ENCODE data around the gene APLP2.

- TF ChIP-seq POLR2A (IDR thresholded peaks at IDR 0.05), result no peak
- TF ChIP-seq, protein P1, sequence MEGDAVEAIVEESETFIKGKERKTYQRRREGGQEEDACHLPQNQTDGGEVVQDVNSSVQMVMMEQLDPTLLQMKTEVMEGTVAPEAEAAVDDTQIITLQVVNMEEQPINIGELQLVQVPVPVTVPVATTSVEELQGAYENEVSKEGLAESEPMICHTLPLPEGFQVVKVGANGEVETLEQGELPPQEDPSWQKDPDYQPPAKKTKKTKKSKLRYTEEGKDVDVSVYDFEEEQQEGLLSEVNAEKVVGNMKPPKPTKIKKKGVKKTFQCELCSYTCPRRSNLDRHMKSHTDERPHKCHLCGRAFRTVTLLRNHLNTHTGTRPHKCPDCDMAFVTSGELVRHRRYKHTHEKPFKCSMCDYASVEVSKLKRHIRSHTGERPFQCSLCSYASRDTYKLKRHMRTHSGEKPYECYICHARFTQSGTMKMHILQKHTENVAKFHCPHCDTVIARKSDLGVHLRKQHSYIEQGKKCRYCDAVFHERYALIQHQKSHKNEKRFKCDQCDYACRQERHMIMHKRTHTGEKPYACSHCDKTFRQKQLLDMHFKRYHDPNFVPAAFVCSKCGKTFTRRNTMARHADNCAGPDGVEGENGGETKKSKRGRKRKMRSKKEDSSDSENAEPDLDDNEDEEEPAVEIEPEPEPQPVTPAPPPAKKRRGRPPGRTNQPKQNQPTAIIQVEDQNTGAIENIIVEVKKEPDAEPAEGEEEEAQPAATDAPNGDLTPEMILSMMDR (IDR thresholded peaks at IDR 0.05), result no peak
These were observed 75.7 kb downstream of the APLP2 start for GRCh38 chr11:130145311-130145812.
